ENCODE data around the gene TMPRSS9.

Gene TMPRSS9

DNA sequence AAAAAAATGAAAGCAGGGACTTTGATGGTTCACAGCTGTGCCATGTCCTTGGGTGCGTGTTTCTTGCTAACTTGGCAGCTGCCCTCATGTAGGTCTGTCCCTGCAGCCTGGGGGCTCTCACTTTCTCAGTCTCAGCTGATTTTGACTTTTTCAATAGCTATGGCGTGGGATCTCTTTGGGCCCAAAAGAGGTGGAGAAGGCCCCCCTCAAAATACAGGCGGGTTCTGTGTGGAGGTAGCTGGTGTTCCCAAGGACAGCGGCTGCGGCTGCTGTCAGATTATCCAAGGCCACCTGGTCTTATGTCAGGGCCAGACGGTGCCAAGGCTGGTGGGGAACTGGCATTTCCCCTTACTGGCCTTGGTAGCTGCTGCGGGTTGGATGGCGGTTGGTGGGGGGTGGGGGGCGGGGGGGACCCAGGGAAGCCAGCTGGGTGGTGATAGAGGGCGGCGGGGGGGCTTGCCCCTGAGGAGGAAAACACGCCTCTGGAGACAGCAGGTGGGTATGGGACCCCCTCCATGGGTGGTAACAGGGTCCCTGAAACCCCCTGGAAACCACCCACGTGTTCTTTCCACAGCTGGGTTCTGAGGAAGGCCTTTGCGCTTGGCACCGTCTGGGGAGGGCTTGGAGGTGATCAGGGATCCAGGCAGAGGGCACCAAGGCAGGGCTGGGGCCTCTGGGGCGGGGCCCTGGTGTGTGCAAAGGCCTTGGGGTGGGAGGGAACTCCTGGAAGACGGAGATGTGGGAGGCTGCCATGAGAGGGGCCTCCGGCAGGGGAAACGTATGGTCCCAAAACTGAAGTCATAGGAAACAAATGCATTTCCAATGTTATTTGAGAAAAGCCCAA, 63.2 kb downstream of the TMPRSS9 start:
- no peak for DNase-seq (ENCODE audit: low spot score)

DNA sequence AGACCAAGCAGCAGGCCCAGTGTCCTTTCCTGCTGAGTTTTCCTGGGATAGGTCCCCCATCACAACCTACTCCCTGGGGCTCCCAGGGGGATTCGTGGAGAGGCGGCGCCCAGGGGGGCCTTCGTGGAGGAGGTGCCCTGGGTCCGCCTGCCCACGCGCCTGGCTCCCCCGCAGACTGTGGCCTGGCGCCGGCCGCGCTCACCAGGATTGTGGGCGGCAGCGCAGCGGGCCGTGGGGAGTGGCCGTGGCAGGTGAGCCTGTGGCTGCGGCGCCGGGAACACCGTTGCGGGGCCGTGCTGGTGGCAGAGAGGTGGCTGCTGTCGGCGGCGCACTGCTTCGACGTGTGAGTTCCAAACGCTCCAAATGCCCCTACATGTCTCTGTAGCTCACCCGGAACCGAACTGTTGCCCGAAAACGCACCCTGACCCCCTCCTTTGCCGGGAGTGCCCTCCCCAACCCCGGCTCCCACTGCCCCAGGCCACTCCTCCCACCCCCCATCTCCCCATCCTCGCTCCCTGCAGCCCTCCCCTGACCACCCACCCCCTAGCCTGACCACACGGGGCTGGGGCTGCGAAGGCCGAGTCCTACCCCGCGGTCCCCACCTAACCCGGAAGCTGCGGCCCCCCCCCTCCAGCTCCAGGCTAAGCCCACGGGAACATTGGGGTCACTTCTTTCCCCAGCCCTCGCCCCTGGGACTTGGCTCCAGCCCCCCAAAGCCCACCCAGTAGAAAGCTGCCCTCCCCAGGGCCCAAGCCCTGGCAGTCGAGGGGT, 64.0 kb downstream of the TMPRSS9 start:
- no peak for DNase-seq (ENCODE audit: low spot score)

DNA sequence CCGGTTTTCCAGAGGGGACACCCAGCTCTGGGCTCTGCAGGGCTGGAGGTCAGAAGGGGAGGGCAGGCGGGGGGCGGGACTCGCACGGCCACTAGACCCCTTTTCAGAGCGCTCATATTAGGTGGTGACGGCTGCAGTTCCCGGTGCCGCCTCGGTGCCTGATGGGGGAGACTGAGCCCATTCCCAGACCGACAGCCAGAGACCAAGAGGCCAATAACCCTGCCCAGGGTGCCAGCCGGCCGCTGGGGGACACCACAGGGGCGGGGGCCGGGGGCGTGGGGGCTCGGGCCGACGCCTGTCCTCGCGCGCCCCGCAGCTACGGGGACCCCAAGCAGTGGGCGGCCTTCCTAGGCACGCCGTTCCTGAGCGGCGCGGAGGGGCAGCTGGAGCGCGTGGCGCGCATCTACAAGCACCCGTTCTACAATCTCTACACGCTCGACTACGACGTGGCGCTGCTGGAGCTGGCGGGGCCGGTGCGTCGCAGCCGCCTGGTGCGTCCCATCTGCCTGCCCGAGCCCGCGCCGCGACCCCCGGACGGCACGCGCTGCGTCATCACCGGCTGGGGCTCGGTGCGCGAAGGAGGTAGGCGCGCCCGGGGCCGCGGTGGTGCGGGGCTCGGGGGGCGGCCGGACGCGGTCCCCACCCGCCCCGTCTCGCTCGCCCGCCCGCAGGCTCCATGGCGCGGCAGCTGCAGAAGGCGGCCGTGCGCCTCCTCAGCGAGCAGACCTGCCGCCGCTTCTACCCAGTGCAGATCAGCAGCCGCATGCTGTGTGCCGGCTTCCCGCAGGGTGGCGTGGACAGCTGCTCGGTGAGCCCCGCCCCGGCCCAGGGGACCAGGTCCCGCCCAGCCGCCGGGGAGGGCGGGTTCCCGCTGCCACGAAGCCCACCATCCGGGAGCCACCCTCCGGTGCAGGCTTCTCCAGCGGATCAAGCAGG, 64.9 kb downstream of the TMPRSS9 start:
- DNase-seq (ENCODE audit: low spot score), result no peak

DNA sequence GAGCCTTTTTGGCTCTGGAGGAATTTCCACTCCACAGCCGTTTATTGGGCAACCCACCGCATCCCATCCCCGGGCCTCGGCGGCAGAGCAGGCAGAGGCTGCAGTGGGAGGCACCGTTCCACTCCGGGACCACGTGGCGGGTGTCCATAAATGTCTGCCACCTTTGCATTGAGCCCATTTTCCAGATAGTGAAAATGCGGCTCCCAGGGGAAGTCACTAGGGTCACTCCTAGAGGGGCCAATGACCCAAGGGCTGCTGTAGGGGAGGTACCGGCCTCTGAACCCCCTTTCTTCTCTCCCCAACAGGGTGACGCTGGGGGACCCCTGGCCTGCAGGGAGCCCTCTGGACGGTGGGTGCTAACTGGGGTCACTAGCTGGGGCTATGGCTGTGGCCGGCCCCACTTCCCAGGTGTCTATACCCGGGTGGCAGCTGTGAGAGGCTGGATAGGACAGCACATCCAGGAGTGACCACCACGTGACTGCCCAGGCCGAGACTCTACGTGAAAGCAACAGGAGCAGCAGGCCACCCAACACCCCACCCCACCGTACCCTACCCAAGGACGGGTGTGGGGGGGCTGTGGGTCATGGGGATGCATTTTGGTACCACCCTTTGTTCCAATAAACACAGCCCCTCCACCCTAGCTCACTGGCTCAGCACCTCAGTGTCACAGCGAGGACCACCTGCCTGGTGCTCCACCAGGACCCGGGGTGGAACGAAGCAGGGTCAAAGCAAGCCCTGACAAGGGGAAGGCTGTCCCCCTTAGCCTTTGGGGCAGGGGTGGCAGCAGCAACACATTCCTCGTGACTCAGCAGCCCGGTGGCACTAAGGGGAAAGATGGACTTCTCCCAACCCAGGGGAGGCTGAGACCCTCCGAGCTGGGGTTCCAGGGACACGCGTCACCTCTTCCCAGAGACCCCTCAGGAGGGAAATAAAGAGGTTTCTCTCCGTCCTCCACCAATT, 65.8 kb downstream of the TMPRSS9 start:
- no peak for DNase-seq (ENCODE audit: low spot score)

DNA sequence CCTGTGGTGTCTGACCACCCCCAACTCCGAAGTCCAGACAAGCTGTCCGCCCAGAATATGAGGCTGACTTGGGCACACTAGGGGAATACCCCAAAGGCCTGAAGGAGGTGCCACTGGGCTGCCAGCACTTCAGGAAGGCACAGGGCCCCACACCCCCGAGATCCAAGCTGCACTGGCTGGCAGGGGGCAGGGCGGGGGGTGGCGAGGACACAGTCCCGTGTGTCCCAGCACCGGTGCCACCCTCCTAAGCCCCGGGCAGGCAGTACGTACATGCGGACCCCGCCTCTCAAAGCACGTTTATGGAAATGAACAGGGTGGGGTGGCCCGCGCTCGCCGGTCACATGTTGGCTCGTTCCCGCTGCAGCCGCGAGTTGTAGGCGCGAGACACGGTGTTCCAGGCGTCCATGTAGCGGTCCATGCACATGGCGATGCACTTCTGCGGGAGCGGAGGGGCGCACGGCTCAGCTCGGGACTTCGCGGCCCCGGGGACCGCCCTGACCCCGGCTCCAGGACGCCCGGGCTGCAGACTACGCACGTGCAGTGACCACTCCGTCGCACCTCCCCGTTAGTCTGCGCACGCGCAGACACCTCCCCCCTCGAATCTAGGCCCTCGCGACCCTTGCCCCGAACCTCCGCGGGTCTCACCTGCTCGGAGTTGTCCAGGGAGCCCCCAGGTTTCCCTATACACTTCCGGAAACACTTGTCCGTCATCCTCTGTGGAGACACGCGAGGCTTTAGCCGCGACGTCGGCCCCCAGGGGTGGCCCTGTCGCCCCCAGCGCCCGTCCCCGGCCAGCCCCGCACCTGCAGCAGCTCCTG, 66.8 kb downstream of the TMPRSS9 start:
- no peak for DNase-seq (ENCODE audit: low spot score)

- DNase-seq (ENCODE audit: low spot score), result peak; percentile 95
Measured at GRCh38 chr19:2427429-2428320, 67.6 kb downstream of the TMPRSS9 start, which contains the start of gene TIMM13. Gene TIMM13 (minus strand): TSS chr19:2427586. CDS start chr19:2427533, 53 bp downstream.

DNA sequence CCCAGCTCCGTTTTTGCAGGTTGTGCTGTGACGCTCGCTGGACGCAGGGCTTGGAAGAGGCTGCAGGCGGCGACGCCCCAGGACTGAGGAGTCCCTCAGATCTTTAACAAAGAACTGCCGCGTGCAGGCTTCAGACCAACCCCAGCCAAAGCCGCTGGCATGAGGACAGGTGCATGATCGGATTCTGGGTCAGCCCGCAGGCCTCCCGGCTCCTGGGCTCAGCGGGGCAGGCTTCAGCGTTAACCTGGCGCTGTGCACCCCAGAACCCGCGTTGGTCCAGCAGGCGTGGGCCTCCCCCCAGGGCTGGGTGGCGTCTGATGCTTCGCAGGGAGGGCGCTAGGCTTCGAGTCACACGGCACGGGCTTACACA, 68.2 kb downstream of the TMPRSS9 start:
- DNase-seq (ENCODE audit: low spot score), result no peak

DNA sequence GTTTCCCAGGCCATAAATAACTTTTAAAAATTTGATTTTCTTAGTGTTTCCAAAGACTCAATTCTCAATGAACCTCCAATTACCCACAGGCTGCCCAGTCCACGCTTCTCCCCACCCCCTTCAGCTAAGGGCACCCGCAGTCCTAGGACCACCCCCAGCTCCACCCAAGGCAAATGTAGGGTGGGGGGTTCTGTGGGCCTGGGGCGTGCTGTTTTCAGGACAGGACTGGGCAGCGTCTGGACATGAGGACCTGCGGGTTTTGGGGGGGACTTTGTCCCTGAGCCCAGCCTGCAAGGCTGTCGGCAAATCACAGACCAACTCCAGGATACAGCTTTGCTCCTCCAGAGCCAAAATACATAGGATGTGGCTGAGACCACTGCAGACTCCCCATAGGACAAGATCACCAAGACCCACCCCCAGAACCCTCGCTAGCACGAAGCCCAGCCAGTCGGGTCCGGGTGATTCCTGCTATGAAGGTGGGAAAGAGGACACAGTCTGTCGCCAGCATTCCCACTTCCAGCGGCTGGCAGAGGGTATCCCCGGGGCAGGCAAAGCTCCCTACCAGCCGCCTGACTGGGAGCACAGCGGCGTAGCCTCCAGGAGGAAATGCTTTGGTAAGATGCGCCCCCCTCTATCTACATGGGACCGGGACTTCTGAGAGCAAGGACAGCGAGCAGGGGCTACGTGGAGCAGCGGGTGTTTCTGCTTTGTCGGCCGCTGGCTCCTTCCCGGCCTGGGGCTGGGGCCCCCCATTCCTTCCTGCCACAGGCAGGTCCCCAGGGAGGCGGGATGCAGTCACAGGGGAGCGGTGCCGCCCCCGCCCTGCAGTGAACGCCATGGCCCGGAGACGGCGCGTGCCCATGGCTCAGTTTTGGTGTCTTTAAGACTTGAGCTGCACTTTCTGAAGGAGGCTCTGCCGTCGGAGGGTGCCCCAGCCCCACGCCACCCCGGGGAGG, 69.0 kb downstream of the TMPRSS9 start:
- DNase-seq (ENCODE audit: low spot score), result no peak

- DNase-seq (ENCODE audit: low spot score), result no peak
Measured at GRCh38 chr19:2429917-2430535, 70.0 kb downstream of the TMPRSS9 start.

- DNase-seq (ENCODE audit: low spot score), result no peak
Measured at GRCh38 chr19:2431318-2432055, 71.4 kb downstream of the TMPRSS9 start.

DNA sequence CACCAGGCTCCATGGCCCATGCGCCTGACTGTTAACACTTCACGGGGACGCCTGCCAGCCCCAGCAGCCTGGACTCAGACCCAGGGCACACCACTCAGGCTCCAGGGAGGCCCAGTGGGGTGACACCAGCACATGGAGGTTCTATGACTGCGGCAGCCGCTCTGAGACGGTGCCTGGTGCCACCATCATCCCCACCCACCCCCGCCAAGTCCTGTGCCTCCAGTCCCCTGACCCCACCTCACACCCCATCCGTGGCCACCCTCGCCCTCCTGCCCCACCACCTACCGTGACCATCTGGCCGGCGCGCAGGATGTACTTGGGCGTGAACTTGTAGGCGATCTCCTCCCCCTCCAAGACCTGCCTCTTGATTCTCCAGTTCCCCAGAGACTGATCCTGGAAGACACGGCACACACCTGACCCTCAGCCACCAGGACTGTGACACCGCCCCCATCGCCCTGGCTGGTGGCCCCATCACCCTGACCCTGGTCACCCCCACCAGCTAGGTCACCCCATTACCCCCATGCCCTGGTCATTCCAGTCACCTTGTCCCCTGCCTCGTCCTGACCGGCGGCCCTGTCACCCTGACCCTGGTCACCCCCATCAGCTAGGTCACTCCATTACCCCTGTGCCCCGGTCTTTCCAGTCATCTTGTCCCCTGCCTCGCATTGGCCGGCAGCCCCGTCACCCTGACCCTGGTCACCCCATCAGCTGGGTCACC, 72.2 kb downstream of the TMPRSS9 start:
- DNase-seq (ENCODE audit: low spot score), result no peak

GRCh38 chr19:2433854-2434253, 73.8 kb downstream of the TMPRSS9 start:
- no peak for DNase-seq (ENCODE audit: low spot score)

GRCh38 chr19:2434267-2434666, 74.2 kb downstream of the TMPRSS9 start:
- DNase-seq (ENCODE audit: low spot score), result no peak

GRCh38 chr19:2434721-2435265, 74.7 kb downstream of the TMPRSS9 start:
- DNase-seq (ENCODE audit: low spot score), result no peak

GRCh38 chr19:2436384-2436783, 76.3 kb downstream of the TMPRSS9 start:
- DNase-seq (ENCODE audit: low spot score), result no peak

DNA sequence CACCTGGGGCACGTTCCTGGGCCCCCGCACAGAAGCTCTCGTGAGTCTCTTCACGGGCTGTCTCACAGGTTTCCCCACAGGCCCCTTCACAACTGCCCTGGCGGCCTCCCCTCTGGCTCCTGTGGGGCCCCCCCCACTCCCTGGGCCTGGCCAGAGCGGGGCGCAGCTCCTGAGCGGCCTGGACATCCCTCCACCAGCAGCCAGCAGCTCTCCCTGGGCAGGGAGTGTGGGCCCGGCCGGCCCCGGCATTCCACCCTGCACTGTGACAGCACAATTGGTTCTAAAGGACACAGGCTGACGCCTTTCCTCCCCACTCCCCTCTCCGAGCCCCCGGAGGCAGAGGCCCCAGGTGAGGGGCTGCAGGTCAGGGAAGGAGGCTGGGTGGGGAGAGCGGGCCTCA, 76.9 kb downstream of the TMPRSS9 start:
- DNase-seq (ENCODE audit: low spot score), result no peak
